Progenitor cell of endocrine pancreas (in vitro differentiated cells): ENCODE data around the gene ZNF701. TPM values are rescaled to one million over a fixed set of nuclear protein-coding genes. Genes with fewer than 3 reads are reported as not detected.
A peak's percentile ranks its signal among the peaks of the same experiment; 100 is the strongest.

ENCODE experiments used
- DNase-seq: peaks from one replicate; pipeline ENCODE4 v3.0.0; 2021; ENCODE audit warnings: low spot score; ENCODE audit not compliant: unreplicated experiment
- H3K27ac Mint-ChIP-seq: 2 replicates; pipeline ENCODE4 v1.8.0; 2021; ENCODE audit warnings: mild to moderate bottlenecking, moderate library complexity, mixed read lengths
- H3K27me3 Mint-ChIP-seq: 2 replicates; pipeline ENCODE4 v1.8.0; 2021; ENCODE audit warnings: mixed read lengths
- H3K36me3 Mint-ChIP-seq: 2 replicates; pipeline ENCODE4 v1.8.0; 2022; ENCODE audit warnings: mixed read lengths; ENCODE audit not compliant: insufficient read depth
- H3K4me1 Mint-ChIP-seq: 2 replicates; pipeline ENCODE4 v1.8.0; 2021; ENCODE audit warnings: low read depth, mixed read lengths
- H3K4me3 Mint-ChIP-seq: 2 replicates; pipeline ENCODE4 v1.8.0; 2021; ENCODE audit warnings: low read depth, mild to moderate bottlenecking, moderate library complexity, mixed read lengths
- H3K9me3 Mint-ChIP-seq: 2 replicates; pipeline ENCODE4 v1.8.0; 2021; ENCODE audit warnings: low read depth, mixed read lengths
- long read RNA-seq: library from polyadenylated mRNA; unstranded; transcript quantifications from one replicate; pipeline ENCODE4 v2.0.0, GENCODE V29; 2020
- total RNA-seq: library from RNA; stranded (reverse); gene quantifications from 2 replicates; pipeline ENCODE4 v1.2.1, GENCODE V29; 2021
- TF ChIP-seq, protein P1 (sequence below): fragments of 200-600 bp; sonication (generic); IDR thresholded peaks from one replicate; pipeline ENCODE4 v1.5.0; 2021; ENCODE audit warnings: antibody characterized with exemption, mild to moderate bottlenecking; ENCODE audit not compliant: unreplicated experiment

Gene ZNF701
- 29.7 and 34.7 TPM in 2 replicates for total RNA-seq
- long read RNA-seq, transcript ZNF701-202 (4 exons, 2,634 nt), result major isoform, 54 of 65 reads
- long read RNA-seq, partial matches to known transcripts, result 2 of 65 reads
- long read RNA-seq, other reads (novel, unspliced or antisense), result 7 of 65 reads

- no peaks in the 10 kb centered on the region for H3K27me3 Mint-ChIP-seq
- peak within 1 kb of the TSS; percentile 97 for H3K4me3 Mint-ChIP-seq
- TF ChIP-seq, protein P1, sequence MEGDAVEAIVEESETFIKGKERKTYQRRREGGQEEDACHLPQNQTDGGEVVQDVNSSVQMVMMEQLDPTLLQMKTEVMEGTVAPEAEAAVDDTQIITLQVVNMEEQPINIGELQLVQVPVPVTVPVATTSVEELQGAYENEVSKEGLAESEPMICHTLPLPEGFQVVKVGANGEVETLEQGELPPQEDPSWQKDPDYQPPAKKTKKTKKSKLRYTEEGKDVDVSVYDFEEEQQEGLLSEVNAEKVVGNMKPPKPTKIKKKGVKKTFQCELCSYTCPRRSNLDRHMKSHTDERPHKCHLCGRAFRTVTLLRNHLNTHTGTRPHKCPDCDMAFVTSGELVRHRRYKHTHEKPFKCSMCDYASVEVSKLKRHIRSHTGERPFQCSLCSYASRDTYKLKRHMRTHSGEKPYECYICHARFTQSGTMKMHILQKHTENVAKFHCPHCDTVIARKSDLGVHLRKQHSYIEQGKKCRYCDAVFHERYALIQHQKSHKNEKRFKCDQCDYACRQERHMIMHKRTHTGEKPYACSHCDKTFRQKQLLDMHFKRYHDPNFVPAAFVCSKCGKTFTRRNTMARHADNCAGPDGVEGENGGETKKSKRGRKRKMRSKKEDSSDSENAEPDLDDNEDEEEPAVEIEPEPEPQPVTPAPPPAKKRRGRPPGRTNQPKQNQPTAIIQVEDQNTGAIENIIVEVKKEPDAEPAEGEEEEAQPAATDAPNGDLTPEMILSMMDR, result peak; percentile 25
- peaks cover 20% of the 10 kb centered on the region for H3K4me1 Mint-ChIP-seq
- H3K27ac Mint-ChIP-seq, result peak within 1 kb of the TSS; percentile 99
- no peaks in the 10 kb centered on the region for H3K9me3 Mint-ChIP-seq
- peak; percentile 97 for DNase-seq
- peaks cover 12% of the 10 kb centered on the region for H3K36me3 Mint-ChIP-seq
Measured at GRCh38 chr19:52570000-52570861, at the start of gene ZNF701. Gene ZNF701 (plus strand): TSS chr19:52570287. CDS start chr19:52574148, 3,861 bp downstream.

- H3K36me3 Mint-ChIP-seq, result no peaks in the 10 kb centered on the region
- no peak overlapping the region for H3K4me3 Mint-ChIP-seq
- peak overlapping the region; percentile 73 for H3K27ac Mint-ChIP-seq
- DNase-seq, result no peak
- no peaks in the 10 kb centered on the region for H3K27me3 Mint-ChIP-seq
- no peaks in the 10 kb centered on the region for H3K9me3 Mint-ChIP-seq
- H3K4me1 Mint-ChIP-seq, result peaks cover 42% of the 10 kb centered on the region
- TF ChIP-seq, protein P1, result no peak
Measured at GRCh38 chr19:52522551-52522950, 47.5 kb upstream of the ZNF701 start.

DNA sequence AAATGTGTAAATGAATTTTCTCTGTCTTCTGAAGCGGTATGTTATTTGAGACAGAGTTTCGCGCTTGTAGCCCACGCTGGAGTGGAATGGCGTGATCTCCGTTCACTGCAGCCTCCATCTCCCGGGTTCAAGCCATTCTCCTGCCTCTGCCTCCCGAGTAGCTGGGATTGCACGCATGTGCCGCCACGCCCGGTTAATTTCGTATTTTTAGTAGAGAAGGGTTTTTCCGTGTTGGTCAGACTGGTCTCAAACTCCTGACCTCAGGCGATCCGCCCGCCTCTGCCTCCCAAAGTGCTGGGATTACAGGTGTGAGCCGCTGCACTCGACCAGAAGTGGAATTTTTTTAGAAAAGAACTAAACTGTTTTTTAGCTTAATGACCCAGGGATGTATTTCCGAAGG is 46.0 kb upstream of the ZNF701 start:
- H3K4me3 Mint-ChIP-seq, result no peak overlapping the region
- no peak overlapping the region for H3K27ac Mint-ChIP-seq
- no peak for DNase-seq
- H3K9me3 Mint-ChIP-seq, result no peaks in the 10 kb centered on the region
- TF ChIP-seq, protein P1, result no peak
- no peaks in the 10 kb centered on the region for H3K27me3 Mint-ChIP-seq
- peaks cover 41% of the 10 kb centered on the region for H3K4me1 Mint-ChIP-seq
- H3K36me3 Mint-ChIP-seq, result no peaks in the 10 kb centered on the region

GRCh38 chr19:52527134-52527955 is 42.7 kb upstream of the ZNF701 start, which contains the start of gene ZNF808:
Gene ZNF808 (plus strand): TSS chr19:52527668. CDS start chr19:52543285, 15,617 bp downstream.
- TF ChIP-seq, protein P1, result peak; percentile 77
- H3K9me3 Mint-ChIP-seq, result no peaks in the 10 kb centered on the region
- H3K4me1 Mint-ChIP-seq, result peaks cover 13% of the 10 kb centered on the region
- peak within 1 kb of the TSS; percentile 98 for H3K27ac Mint-ChIP-seq
- peak; percentile 93 for DNase-seq
- no peaks in the 10 kb centered on the region for H3K27me3 Mint-ChIP-seq
- peak within 1 kb of the TSS; percentile 97 for H3K4me3 Mint-ChIP-seq
- no peaks in the 10 kb centered on the region for H3K36me3 Mint-ChIP-seq

- DNase-seq, result no peak
- peak overlapping the region; percentile 97 for H3K4me3 Mint-ChIP-seq
- H3K9me3 Mint-ChIP-seq, result no peaks in the 10 kb centered on the region
- peaks cover 12% of the 10 kb centered on the region for H3K4me1 Mint-ChIP-seq
- H3K36me3 Mint-ChIP-seq, result peaks cover under 1% of the 10 kb centered on the region
- TF ChIP-seq, protein P1, result no peak
- no peaks in the 10 kb centered on the region for H3K27me3 Mint-ChIP-seq
- peak overlapping the region; percentile 97 for H3K27ac Mint-ChIP-seq
Measured at GRCh38 chr19:52527956-52528351, 42.1 kb upstream of the ZNF701 start.
